Effector CD4-positive, alpha-beta T cell (primary cell): Measurements from ENCODE around the gene GRIA1.
"Not testable (repeated sequence)": the region's sequence is repeated elsewhere in the genome, so short reads cannot be mapped to it uniquely, and the experiment has no call there.

Experiments used
- DNase-seq: peaks from one replicate; pipeline ENCODE4 v3.0.0-alpha.2; 2020

GRIA1 gene

GRCh38 chr5:153792305-153792704 is 301.8 kb downstream of the GRIA1 start:
- no peak for DNase-seq

GRCh38 chr5:153793699-153794098 is 303.2 kb downstream of the GRIA1 start:
- DNase-seq = no peak

GRCh38 chr5:153794327-153794726 is 303.9 kb downstream of the GRIA1 start:
- no peak for DNase-seq

GRCh38 chr5:153796527-153796926 is 306.1 kb downstream of the GRIA1 start:
- no peak for DNase-seq

- DNase-seq = no peak
Observed at GRCh38 chr5:153797484-153797883, 307.0 kb downstream of the GRIA1 start.

- DNase-seq = no peak
Observed at GRCh38 chr5:153798830-153799229, 308.4 kb downstream of the GRIA1 start.

- no peak for DNase-seq
Observed at GRCh38 chr5:153799466-153799865, 309.0 kb downstream of the GRIA1 start.

- no peak for DNase-seq
Observed at GRCh38 chr5:153802050-153802821, 311.8 kb downstream of the GRIA1 start.

- DNase-seq = no peak
Observed at GRCh38 chr5:153807801-153808200, 317.3 kb downstream of the GRIA1 start.

GRCh38 chr5:153809166-153809565 is 318.7 kb downstream of the GRIA1 start:
- DNase-seq = no peak

- DNase-seq = no peak
Observed at GRCh38 chr5:153813901-153814300, 323.4 kb downstream of the GRIA1 start.

- no peak for DNase-seq
Observed at GRCh38 chr5:153816870-153817269, 326.4 kb downstream of the GRIA1 start.

GRCh38 chr5:153818626-153819025 is 328.2 kb downstream of the GRIA1 start:
- no peak for DNase-seq

GRCh38 chr5:153823036-153823435 is 332.6 kb downstream of the GRIA1 start:
- DNase-seq = no peak

- no peak for DNase-seq
Observed at GRCh38 chr5:153824909-153825308, 334.4 kb downstream of the GRIA1 start.

GRCh38 chr5:153827397-153827796 is 336.9 kb downstream of the GRIA1 start:
- no peak for DNase-seq

GRCh38 chr5:153829510-153830065 is 339.1 kb downstream of the GRIA1 start:
- DNase-seq = no peak

GRCh38 chr5:153831973-153832372 is 341.5 kb downstream of the GRIA1 start:
- no peak for DNase-seq

- DNase-seq = no peak
Observed at GRCh38 chr5:153835891-153836515, 345.5 kb downstream of the GRIA1 start.

- not testable (repeated sequence) for DNase-seq
Observed at GRCh38 chr5:153849303-153850113, 359.0 kb downstream of the GRIA1 start.

GRCh38 chr5:153860195-153860886 is 369.9 kb downstream of the GRIA1 start:
- no peak for DNase-seq

- DNase-seq = not testable (repeated sequence)
Observed at GRCh38 chr5:153862906-153863305, 372.4 kb downstream of the GRIA1 start.
